ENCODE results near the gene HCRTR1.

HCRTR1 gene

DNA sequence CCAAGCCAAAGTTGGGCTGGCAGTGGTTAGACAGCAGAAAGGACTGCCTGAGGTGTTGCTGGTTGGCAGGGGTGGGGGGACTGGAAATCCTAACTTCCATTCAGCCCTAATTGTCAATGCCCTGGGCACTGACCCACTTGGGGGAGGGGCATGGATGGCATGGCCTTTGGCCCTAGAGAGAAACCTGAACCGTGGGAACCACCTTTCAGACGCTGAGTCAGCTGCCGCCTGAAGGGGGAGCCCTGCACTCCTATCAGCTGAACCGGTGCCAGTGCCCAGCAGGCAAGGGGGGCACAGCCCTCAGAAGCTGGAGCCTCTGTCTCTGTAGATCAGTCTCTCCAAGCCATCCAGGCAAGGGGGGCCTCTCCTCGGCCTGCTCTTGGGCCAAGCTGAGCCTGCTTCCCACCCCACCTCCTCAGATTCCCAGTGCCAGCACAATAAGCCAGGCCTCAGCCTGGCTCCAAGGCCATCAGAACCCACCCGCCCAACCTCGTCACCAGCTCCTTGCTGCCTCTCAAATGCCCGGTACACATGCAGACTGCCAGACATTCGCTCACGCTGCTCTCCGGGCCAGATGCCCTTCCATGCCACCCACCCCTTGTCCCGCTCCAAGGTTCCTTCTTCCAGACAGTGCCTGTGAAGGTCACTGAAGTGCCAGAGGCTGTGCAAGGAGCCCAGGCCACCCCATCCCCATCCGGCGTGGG, 29.6 kb upstream of the HCRTR1 start:
- TF ChIP-seq, protein P1, sequence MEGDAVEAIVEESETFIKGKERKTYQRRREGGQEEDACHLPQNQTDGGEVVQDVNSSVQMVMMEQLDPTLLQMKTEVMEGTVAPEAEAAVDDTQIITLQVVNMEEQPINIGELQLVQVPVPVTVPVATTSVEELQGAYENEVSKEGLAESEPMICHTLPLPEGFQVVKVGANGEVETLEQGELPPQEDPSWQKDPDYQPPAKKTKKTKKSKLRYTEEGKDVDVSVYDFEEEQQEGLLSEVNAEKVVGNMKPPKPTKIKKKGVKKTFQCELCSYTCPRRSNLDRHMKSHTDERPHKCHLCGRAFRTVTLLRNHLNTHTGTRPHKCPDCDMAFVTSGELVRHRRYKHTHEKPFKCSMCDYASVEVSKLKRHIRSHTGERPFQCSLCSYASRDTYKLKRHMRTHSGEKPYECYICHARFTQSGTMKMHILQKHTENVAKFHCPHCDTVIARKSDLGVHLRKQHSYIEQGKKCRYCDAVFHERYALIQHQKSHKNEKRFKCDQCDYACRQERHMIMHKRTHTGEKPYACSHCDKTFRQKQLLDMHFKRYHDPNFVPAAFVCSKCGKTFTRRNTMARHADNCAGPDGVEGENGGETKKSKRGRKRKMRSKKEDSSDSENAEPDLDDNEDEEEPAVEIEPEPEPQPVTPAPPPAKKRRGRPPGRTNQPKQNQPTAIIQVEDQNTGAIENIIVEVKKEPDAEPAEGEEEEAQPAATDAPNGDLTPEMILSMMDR (IDR thresholded peaks at IDR 0.05; ENCODE audit: low read length, missing control alignments): peak; percentile 66
- H3K4me3 ChIP-seq (replicated peaks; ENCODE audit: low read depth, low read length): no peak overlapping the region
- DNase-seq (ENCODE audit: low read depth): peak; percentile 42

DNA sequence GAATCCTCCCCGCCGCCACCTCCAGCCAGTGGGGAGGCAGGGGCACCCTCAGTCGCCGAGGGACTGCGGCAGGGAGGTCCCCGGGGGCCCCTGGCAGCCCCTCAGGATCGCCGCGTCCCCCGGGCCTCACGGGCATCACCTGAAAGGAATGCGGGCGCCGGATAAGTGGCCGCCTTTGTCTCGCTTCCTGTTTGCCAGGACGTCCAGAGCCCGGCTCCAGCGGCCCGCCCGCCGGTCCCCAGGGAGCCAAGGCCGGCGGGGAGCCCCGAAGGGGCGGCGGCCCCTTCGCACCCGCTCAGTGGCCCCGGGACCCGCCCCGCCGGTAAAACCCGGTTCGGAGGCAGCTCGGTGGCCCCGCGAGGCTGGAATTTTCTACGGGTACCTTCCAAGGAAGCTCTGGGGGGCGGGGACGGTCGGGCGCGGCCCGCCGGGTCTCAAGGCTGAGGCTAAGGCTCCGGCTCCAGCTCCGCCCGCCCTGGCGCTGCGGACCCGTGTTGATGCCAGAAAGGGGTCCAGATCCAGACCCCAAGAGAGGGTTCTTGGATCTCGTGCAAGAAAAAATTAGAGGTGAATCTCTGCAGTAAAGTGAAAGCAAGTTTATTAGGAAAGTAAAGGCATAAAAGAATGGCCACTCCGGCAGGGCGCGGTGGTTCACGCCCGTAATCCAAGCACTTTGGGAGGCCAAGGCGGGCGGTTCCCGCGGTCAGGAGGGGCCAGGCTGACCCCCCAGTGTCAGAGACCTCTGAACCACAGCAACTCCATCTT, 28.6 kb upstream of the HCRTR1 start:
- no peak for DNase-seq (ENCODE audit: low read depth)
- peak overlapping the region; percentile 29 for H3K4me3 ChIP-seq (replicated peaks; ENCODE audit: low read depth, low read length)
- TF ChIP-seq, protein P1 (IDR thresholded peaks at IDR 0.05; ENCODE audit: low read length, missing control alignments): no peak

DNA sequence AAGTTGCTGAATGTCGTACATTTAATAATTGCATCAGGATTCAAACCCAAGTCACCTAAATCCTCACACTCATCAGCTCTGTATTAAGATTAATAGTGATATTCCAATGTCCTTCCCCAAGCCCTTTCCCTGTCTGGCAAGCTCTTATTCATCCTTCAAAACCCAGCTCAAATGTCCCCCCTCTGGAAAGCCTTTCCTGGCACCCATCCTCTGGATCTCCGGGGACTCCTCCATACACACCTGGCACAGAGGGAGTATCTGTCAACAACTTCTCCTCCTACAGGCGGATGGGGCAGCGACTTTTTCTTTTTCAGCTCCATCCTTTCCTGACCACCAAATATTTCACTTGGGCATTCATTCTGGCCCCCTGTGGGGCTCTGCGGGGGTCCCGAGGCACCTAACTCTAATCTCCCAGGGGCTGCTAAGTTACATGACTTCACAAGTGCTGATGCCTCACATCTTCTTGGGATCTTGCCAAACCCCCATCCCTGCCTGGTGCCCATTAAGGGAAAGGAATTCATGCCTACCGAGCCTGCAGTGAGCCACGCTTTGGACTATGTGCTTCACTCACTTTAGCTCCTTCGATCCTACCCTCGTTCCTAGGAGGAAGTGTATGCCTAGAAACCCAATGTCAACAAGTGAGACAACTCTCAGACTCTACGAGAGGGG, 25.9 kb upstream of the HCRTR1 start:
- DNase-seq (ENCODE audit: low read depth): no peak
- TF ChIP-seq, protein P1 (IDR thresholded peaks at IDR 0.05; ENCODE audit: low read length, missing control alignments): no peak
- no peak overlapping the region for H3K4me3 ChIP-seq (replicated peaks; ENCODE audit: low read depth, low read length)

DNA sequence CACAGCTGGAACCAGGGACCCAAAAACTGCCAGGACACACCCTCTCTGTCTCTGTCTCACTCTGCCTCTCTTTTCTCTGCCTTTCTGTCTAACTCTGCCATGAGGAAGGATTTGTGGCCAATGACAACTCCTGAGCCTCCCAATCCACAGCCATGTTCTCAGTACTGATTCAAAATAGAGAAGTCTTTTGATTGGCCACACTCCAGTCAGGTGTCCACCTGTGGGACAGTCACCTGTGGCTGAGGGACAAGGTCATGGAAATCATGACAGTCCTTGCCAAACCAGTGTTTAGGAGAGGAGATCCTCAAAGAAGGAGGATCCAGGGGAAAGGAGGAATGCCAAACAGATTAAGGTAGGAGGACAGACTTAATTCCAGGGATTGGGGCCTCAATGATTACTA, 25.4 kb upstream of the HCRTR1 start:
- DNase-seq (ENCODE audit: low read depth): no peak
- no peak overlapping the region for H3K4me3 ChIP-seq (replicated peaks; ENCODE audit: low read depth, low read length)
- TF ChIP-seq, protein P1 (IDR thresholded peaks at IDR 0.05; ENCODE audit: low read length, missing control alignments): no peak

DNA sequence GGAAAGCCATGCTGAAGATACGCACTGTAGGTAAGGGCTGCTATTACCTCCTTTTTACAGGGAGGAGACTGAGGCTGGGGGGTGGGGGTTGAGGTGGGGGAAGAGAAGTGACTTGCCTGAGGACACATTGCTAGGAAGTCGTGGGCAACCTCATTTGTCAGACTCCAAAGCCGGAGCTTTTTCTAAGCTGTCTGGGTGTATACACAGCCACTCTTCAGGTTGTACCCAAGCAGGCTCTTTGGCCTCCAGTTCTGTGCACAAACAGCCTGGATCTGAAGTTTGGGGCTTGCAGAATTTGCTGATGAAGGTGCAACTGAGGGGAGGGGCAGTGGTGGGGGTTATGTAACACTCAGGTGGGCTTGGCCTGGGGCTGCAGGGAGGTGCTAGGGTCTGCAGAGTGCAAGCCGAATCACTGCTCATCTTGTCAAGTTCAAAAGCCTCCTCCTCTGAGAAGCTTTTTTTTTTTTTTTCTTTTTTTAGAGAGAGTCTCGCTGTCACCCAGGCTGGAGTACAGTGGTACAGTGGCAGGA, 24.3 kb upstream of the HCRTR1 start:
- TF ChIP-seq, protein P1 (IDR thresholded peaks at IDR 0.05; ENCODE audit: low read length, missing control alignments): no peak
- DNase-seq (ENCODE audit: low read depth): no peak
- H3K4me3 ChIP-seq (replicated peaks; ENCODE audit: low read depth, low read length): no peak overlapping the region

DNA sequence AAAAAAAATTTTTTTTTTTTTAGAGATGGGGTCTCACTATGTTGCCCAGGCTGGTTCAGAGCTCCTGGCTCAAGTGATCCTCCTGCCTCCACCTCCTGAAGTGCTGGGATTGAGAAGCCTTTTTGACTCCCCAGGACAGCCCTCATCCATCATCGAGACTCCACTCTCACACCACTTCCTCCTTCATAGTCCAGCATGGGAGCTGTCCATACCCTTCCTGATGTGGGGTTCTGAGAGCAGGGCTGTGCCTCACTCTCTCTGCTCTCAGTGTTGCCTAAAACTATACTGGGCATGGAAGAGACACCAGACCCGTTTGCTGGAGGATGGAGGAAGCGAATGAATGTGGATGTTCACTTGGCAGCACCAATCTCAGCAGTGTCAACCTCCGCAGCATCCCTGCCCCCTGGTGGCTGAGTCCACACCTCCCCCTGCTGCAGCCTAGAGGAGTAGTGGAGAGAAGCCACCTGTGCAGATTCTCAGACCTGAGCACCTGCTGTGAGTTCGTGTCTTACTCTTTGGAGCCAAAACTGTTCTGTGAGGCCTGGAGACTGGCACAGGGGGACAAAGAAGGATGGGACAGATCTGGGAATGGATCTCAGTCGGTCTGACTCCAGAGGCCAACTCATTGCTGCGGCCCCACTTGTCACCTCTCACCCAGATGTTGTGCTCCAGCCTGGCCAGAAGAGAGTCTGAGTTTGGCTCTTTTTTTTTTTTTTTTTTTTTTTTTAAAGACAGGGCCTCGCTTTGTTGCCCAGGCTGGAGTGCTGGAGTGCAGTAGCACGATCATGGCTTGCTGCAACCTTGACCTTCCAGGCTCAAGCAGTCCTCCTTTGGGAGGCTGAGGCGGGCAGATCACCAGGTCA, 23.5 kb upstream of the HCRTR1 start:
- no peak overlapping the region for H3K4me3 ChIP-seq (replicated peaks; ENCODE audit: low read depth, low read length)
- TF ChIP-seq, protein P1 (IDR thresholded peaks at IDR 0.05; ENCODE audit: low read length, missing control alignments): peak; percentile 99
- DNase-seq (ENCODE audit: low read depth): peak; percentile 84

Data from fibroblast of pulmonary artery (primary cell).